Neural crest cell (in vitro differentiated cells): ENCODE results near the gene SLAMF9. TPM values are rescaled to one million over a fixed set of nuclear protein-coding genes. Genes with fewer than 3 reads are reported as not detected.

ENCODE experiments used
- DNase-seq: peaks from one replicate; pipeline ENCODE4 v3.0.0; 2021; ENCODE audit warnings: low read depth, mixed read lengths, low spot score
- H3K27ac Mint-ChIP-seq: one replicate; pipeline ENCODE4 v1.8.0; 2021; ENCODE audit warnings: mild to moderate bottlenecking, mixed read lengths; ENCODE audit not compliant: unreplicated experiment
- H3K27me3 Mint-ChIP-seq: 2 replicates; pipeline ENCODE4 v1.8.0; 2021; ENCODE audit warnings: low read depth, mild to moderate bottlenecking, mixed read lengths
- H3K36me3 Mint-ChIP-seq: 2 replicates; pipeline ENCODE4 v1.8.0; 2021; ENCODE audit warnings: low read depth, mild to moderate bottlenecking, mixed read lengths
- H3K4me1 Mint-ChIP-seq: 2 replicates; pipeline ENCODE4 v1.8.0; 2021; ENCODE audit warnings: mixed read lengths
- H3K4me3 Mint-ChIP-seq: one replicate; pipeline ENCODE4 v1.8.0; 2021; ENCODE audit warnings: mild to moderate bottlenecking, mixed read lengths
- H3K9me3 Mint-ChIP-seq: 2 replicates; pipeline ENCODE4 v1.8.0; 2021; ENCODE audit warnings: mixed read lengths
- CTCF ChIP-seq: fragments of 200-600 bp; sonication (generic); conservative IDR thresholded peaks from 2 replicates; pipeline ENCODE4 v1.5.0; 2021; ENCODE audit warnings: antibody characterized with exemption, mild to moderate bottlenecking
- total RNA-seq: library from RNA; stranded (reverse); gene quantifications from 2 replicates; pipeline ENCODE4 v1.2.1, GENCODE V29; 2021

Gene SLAMF9
- total RNA-seq, 1 donor from 2014 or later: not detected

- H3K4me1 Mint-ChIP-seq: no peaks in the 10 kb centered on the region
- H3K9me3 Mint-ChIP-seq: peaks cover 7% of the 10 kb centered on the region
- TF ChIP-seq CTCF: no peak
- H3K36me3 Mint-ChIP-seq: no peaks in the 10 kb centered on the region
- DNase-seq: no peak
- H3K27me3 Mint-ChIP-seq: peaks cover 42% of the 10 kb centered on the region
- H3K27ac Mint-ChIP-seq: no peak overlapping the region
- no peak overlapping the region for H3K4me3 Mint-ChIP-seq
Measured at GRCh38 chr1:159952932-159953331, 1.1 kb downstream of the SLAMF9 start.

- peaks cover 49% of the 10 kb centered on the region for H3K27me3 Mint-ChIP-seq
- H3K27ac Mint-ChIP-seq: no peak overlapping the region
- H3K4me3 Mint-ChIP-seq: no peak overlapping the region
- no peaks in the 10 kb centered on the region for H3K36me3 Mint-ChIP-seq
- TF ChIP-seq CTCF: no peak
- DNase-seq: no peak
- H3K9me3 Mint-ChIP-seq: peaks cover 7% of the 10 kb centered on the region
- no peaks in the 10 kb centered on the region for H3K4me1 Mint-ChIP-seq
Measured at GRCh38 chr1:159951551-159951950, 2.5 kb downstream of the SLAMF9 start.

DNA sequence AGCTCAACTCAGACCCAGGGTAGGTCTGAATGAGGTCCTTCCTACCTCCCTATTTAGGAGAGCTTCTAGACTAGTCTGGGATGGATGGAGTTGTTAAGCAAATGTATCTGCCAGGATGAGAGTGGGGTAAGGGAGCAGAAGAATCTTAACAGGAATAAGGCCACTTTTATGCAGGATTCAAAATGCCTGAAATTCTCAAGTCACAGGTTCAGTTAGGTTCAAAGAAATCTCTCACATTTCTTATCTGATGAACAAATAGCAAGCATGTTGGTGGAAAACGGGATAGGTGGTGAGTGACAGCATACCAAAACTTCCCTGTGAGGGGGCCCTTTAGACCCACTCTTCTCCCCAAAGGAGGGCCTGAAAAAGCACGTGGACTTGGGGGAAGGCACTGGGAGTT lies 3.0 kb downstream of the SLAMF9 start:
- Mint-ChIP-seq H3K36me3 (no peaks in the 10 kb centered on the region), H3K27me3 (peaks cover 54% of the 10 kb centered on the region), H3K4me3 (no peak overlapping the region), H3K27ac (peak overlapping the region; percentile 21), H3K9me3 (peaks cover 7% of the 10 kb centered on the region), H3K4me1 (peaks cover 4% of the 10 kb centered on the region)
- TF ChIP-seq CTCF: no peak
- DNase-seq: no peak

DNA sequence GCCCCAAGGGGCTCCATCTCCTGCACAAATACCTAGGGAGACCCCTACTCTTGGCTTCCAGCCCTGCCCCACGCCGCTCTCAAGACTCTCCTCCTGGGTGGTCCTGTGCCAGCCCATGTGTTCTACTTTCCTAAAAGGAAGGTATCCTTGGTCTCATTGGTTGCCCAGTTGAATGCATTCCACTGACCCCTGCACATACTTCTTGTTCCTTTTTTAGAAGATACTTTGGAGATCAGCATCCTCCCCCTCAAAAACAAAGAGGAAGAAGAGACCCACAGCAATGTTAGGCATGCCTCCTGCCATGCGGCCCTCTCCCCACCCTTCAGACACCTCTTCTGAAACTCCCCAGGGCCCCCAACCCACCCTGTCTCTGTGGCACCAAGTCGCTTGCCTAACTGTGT lies 4.1 kb downstream of the SLAMF9 start:
- peaks cover 12% of the 10 kb centered on the region for H3K4me1 Mint-ChIP-seq
- peak overlapping the region; percentile 64 for H3K27ac Mint-ChIP-seq
- DNase-seq: no peak
- H3K36me3 Mint-ChIP-seq: no peaks in the 10 kb centered on the region
- TF ChIP-seq CTCF: no peak
- H3K9me3 Mint-ChIP-seq: peaks cover 7% of the 10 kb centered on the region
- H3K27me3 Mint-ChIP-seq: peaks cover 49% of the 10 kb centered on the region
- H3K4me3 Mint-ChIP-seq: no peak overlapping the region

GRCh38 chr1:159949123-159949522 lies 4.9 kb downstream of the SLAMF9 start:
- H3K36me3 Mint-ChIP-seq: no peaks in the 10 kb centered on the region
- peak overlapping the region; percentile 37 for H3K4me3 Mint-ChIP-seq
- peaks cover 18% of the 10 kb centered on the region for H3K4me1 Mint-ChIP-seq
- no peak for TF ChIP-seq CTCF
- DNase-seq: no peak
- H3K9me3 Mint-ChIP-seq: peaks cover 5% of the 10 kb centered on the region
- peak overlapping the region; percentile 36 for H3K27ac Mint-ChIP-seq
- peaks cover 50% of the 10 kb centered on the region for H3K27me3 Mint-ChIP-seq

DNA sequence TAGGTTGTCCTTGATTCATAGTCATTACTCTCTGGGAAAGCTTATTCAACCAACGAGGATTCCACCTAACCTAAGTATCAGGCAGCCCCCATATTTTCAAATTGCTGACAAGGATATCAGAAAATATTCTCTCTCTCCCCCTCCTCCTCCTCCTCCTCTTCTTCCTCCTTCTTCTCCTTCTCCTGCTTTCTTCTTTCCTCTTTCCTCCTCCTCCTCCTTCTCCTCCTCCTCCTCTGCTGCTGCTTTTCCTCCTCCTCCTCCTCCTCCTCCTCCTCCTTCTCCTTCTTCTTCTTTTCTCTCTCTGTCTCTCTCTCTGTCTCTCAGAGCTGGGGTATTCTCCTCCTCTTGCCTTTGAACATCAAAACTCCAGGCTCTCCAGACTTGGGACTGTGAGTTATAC lies 6.1 kb downstream of the SLAMF9 start:
- peak overlapping the region; percentile 69 for H3K4me3 Mint-ChIP-seq
- peaks cover 44% of the 10 kb centered on the region for H3K27me3 Mint-ChIP-seq
- peaks cover 5% of the 10 kb centered on the region for H3K9me3 Mint-ChIP-seq
- DNase-seq: no peak
- peaks cover 24% of the 10 kb centered on the region for H3K4me1 Mint-ChIP-seq
- H3K27ac Mint-ChIP-seq: no peak overlapping the region
- no peaks in the 10 kb centered on the region for H3K36me3 Mint-ChIP-seq
- no peak for TF ChIP-seq CTCF
